GM12878 (cell line): ENCODE results near the gene DBNDD2. TPM values are rescaled to one million over a fixed set of nuclear protein-coding genes. Genes with fewer than 3 reads are reported as not detected.

Experiments used
- ATAC-seq: fragments of 200-7000 bp; cut with Tn5 transposase; 3 replicates; pipeline ENCODE4 v1.9.1; 2020; ENCODE audit warnings: mild to moderate bottlenecking, moderate library complexity
- BruUV-seq: library from RNA; stranded (reverse); fragments of 400-500 nt; replicated peaks from 2 replicates; lab custom pipeline; 2021; lab: Mats Ljungman, UMichigan
- CTCF ChIA-PET: fragments of 300-600 bp; sonication (Branson Sonifier 250); formaldehyde crosslinking; extraction: SDS; loops from one replicate; lab custom pipeline; 2021; ENCODE audit warnings: inconsistent platforms; lab: Yijun Ruan, JAX
- POLR2A ChIA-PET: fragments of 350-600 bp; formaldehyde crosslinking; extraction: SDS; loops from one replicate; lab custom pipeline; 2021; ENCODE audit warnings: inconsistent platforms; lab: Charles Lee
- RAD21 ChIA-PET: fragments of 300-600 bp; sonication (Branson Sonifier 250); formaldehyde crosslinking; loops from one replicate; lab custom pipeline; 2023; ENCODE audit warnings: antibody characterized with exemption; ENCODE audit not compliant: unreplicated experiment; lab: Charles Lee
- SMC1A ChIA-PET: fragments of 300-600 bp; sonication (Branson Sonifier 250); formaldehyde crosslinking; loops from one replicate; lab custom pipeline; 2023; ENCODE audit not compliant: unreplicated experiment, uncharacterized antibody; lab: Charles Lee
- DNase-seq: peaks from one replicate; pipeline ENCODE4 v3.0.0-alpha.2; 2011; ENCODE audit warnings: low read depth, low spot score
- FAIRE-seq: peaks from 3 replicates; lab custom pipeline; 2011; peaks lifted over from hg19 to GRCh38; lab: Jason Lieb, UNC
- H2AFZ ChIP-seq: 2 replicates; pipeline ENCODE4 v1.6.0; 2011; ENCODE audit warnings: low read depth, low read length, control low read depth; ENCODE audit not compliant: control insufficient read depth
- H3K27ac ChIP-seq: 2 replicates; pipeline ENCODE4 v1.5.1; 2011; ENCODE audit warnings: control low read depth; ENCODE audit not compliant: control insufficient read depth, insufficient read depth
- H3K27me3 ChIP-seq, 2 experiments: replicated peaks in 1 of 2; 2 replicates each; pipeline versions ENCODE4 v1.6.0 to v1.6.1; 2011; ENCODE audit warnings: low read length in 1 of 2; ENCODE audit not compliant: control insufficient read depth in 2 of 2, insufficient read depth in 2 of 2
- H3K36me3 ChIP-seq, 2 experiments: 2 replicates each; pipeline ENCODE4 v1.5.1; 2011; ENCODE audit warnings: low read length in 1 of 2; ENCODE audit not compliant: control insufficient read depth in 2 of 2, insufficient read depth in 2 of 2
- H3K4me1 ChIP-seq: 2 replicates; pipeline ENCODE4 v1.6.1; 2011; ENCODE audit warnings: mild to moderate bottlenecking, low read length, moderate library complexity, mixed read lengths; ENCODE audit not compliant: control insufficient read depth, insufficient read depth
- H3K4me2 ChIP-seq: 2 replicates; pipeline ENCODE4 v1.6.0; 2011; ENCODE audit warnings: control low read depth; ENCODE audit not compliant: control insufficient read depth, insufficient read depth
- H3K4me3 ChIP-seq: fragments of 200-600 bp; sonication (generic); 2 replicates; pipeline ENCODE4 v1.5.1; 2016
- H3K79me2 ChIP-seq: 2 replicates; pipeline ENCODE4 v1.6.0; 2011; ENCODE audit warnings: low read length; ENCODE audit not compliant: control insufficient read depth, insufficient read depth
- H3K9ac ChIP-seq: 2 replicates; pipeline ENCODE4 v1.8.0; 2011; ENCODE audit warnings: low read length, control low read depth, mixed read lengths; ENCODE audit not compliant: control insufficient read depth, insufficient read depth
- H3K9me3 ChIP-seq: replicated peaks from 3 replicates; pipeline ENCODE4 v1.5.1; 2011; ENCODE audit warnings: mild to moderate bottlenecking, low read length; ENCODE audit not compliant: control insufficient read depth, insufficient read depth
- H4K20me1 ChIP-seq: 2 replicates; pipeline ENCODE4 v1.6.0; 2011; ENCODE audit not compliant: control insufficient read depth, insufficient read depth
- BACH1 ChIP-seq: fragments of 450-650 bp; IDR thresholded peaks from 2 replicates; pipeline ENCODE4 v1.6.1; 2017; ENCODE audit warnings: mild to moderate bottlenecking, borderline replicate concordance
- CBX5 ChIP-seq: sonication (generic); IDR thresholded peaks from 2 replicates; pipeline ENCODE4 v1.6.1; 2016; ENCODE audit warnings: low read depth, moderate library complexity, mild to moderate bottlenecking, inconsistent platforms
- E2F4 ChIP-seq: IDR thresholded peaks from 2 replicates; pipeline ENCODE4 v1.6.1; 2012; ENCODE audit warnings: low read depth, low read length, improper control_type of control experiment
- GATAD2B ChIP-seq: fragments of 450-650 bp; conservative IDR thresholded peaks from 2 replicates; pipeline ENCODE4 v1.6.1; 2017; ENCODE audit warnings: low read depth, mild to moderate bottlenecking, moderate library complexity
- IRF4 ChIP-seq: IDR thresholded peaks from 2 replicates; pipeline ENCODE4 v1.6.1; 2011; ENCODE audit warnings: low read depth, low read length
- LARP7 ChIP-seq: fragments of 450-650 bp; IDR thresholded peaks from 2 replicates; pipeline ENCODE4 v1.6.1; 2017; ENCODE audit warnings: mild to moderate bottlenecking
- MYC ChIP-seq: IDR thresholded peaks from 2 replicates; pipeline ENCODE4 v1.6.1; 2011; ENCODE audit warnings: mild to moderate bottlenecking, low read length, moderate library complexity, inconsistent platforms; ENCODE audit not compliant: insufficient read depth, insufficient replicate concordance, insufficient read length, severe bottlenecking
- NR2C2 ChIP-seq: IDR thresholded peaks from 2 replicates; pipeline ENCODE4 v1.6.1; 2011; ENCODE audit warnings: borderline replicate concordance, low read depth; ENCODE audit not compliant: control insufficient read depth, insufficient read length
- NR2F1 ChIP-seq: fragments of 450-650 bp; conservative IDR thresholded peaks from 2 replicates; pipeline ENCODE4 v1.6.1; 2017; ENCODE audit warnings: mild to moderate bottlenecking
- POU2F2 ChIP-seq: IDR thresholded peaks from 3 replicates; pipeline ENCODE4 v1.6.1; 2011; ENCODE audit warnings: low read depth, mild to moderate bottlenecking, low read length, borderline replicate concordance
- SIN3A ChIP-seq: IDR thresholded peaks from 2 replicates; pipeline ENCODE4 v1.6.1; 2012; ENCODE audit warnings: low read depth, low read length, improper control_type of control experiment
- SIX5 ChIP-seq: IDR thresholded peaks from 2 replicates; pipeline ENCODE4 v1.6.1; 2011; ENCODE audit warnings: mild to moderate bottlenecking, low read depth, low read length, moderate library complexity; ENCODE audit not compliant: severe bottlenecking
- SP1 ChIP-seq: IDR thresholded peaks from one replicate; pipeline ENCODE4 v1.6.1; 2011; ENCODE audit warnings: low read depth, low read length
- TAF1 ChIP-seq: IDR thresholded peaks from 2 replicates; pipeline ENCODE4 v1.6.1; 2011; ENCODE audit warnings: mild to moderate bottlenecking, low read depth, low read length, borderline replicate concordance
- WGBS: methylation state at CpG from one replicate; pipeline ENCODE4 v1.1.6; 2016; ENCODE audit warnings: low lambda C conversion rate; ENCODE audit not compliant: insufficient replicate concordance, insufficient coverage; ENCODE audit errors: missing lambda C conversion rate; 5-methylcytosine and 5-hydroxymethylcytosine counted together
- in situ Hi-C: fragments of 300-500 bp; cut with MboI; formaldehyde crosslinking; loops from 9 replicates; pipeline ENCODE4 v1.14.3; 2018; ENCODE audit warnings: mixed read lengths
- intact Hi-C: fragments of 100-400 bp; cut with micrococcal nuclease; formaldehyde crosslinking; loops from one replicate; pipeline ENCODE4 v1.14.2; 2022; ENCODE audit not compliant: unreplicated experiment
- polyA plus RNA-seq, 11 experiments: library from polyadenylated mRNA; depleted of rRNA in 4 of 11; unstranded in 6 of 11; stranded (reverse) in 5 of 11; fragments of >200 nt; fragmentation: Nextera tagmentation in 4 of 11; fragmentation: Illumina TruSeq in 1 of 11; extraction: Ambion mirVana in 4 of 11; extraction: Trizol in 1 of 11; gene quantifications; 1 replicate in 1 of 11; 2 replicates in 10 of 11; pipeline versions ENCODE4 v1.2.1 to v1.2.3, GENCODE V29; 2011 to 2016; ENCODE audit warnings: inconsistent platforms in 2 of 11, missing spikeins in 2 of 11, low read depth in 1 of 11
- total RNA-seq, 4 experiments: library from RNA; depleted of rRNA in 3 of 4; stranded (reverse); fragments of >200 nt in 3 of 4; fragmentation: Illumina TruSeq in 1 of 4; extraction: Trizol in 1 of 4; gene quantifications; 2 replicates each; pipeline versions ENCODE4 v1.2.1 to v1.2.3, GENCODE V29; 2013 to 2021
- TF ChIP-seq, protein P1 (sequence below): fragments of 450-650 bp; formaldehyde crosslinking; IDR thresholded peaks from 2 replicates; pipeline ENCODE4 v1.4.0; 2020; ENCODE audit warnings: mild to moderate bottlenecking, moderate library complexity

DBNDD2 gene
- total and polyA plus RNA-seq, 10 of the 15 experiments (the other 5 are each of a cell fraction or from before 2014, with no cell fraction given) = 0.17 to 5.7 (median 0.49) TPM; not detected in 1

DNA sequence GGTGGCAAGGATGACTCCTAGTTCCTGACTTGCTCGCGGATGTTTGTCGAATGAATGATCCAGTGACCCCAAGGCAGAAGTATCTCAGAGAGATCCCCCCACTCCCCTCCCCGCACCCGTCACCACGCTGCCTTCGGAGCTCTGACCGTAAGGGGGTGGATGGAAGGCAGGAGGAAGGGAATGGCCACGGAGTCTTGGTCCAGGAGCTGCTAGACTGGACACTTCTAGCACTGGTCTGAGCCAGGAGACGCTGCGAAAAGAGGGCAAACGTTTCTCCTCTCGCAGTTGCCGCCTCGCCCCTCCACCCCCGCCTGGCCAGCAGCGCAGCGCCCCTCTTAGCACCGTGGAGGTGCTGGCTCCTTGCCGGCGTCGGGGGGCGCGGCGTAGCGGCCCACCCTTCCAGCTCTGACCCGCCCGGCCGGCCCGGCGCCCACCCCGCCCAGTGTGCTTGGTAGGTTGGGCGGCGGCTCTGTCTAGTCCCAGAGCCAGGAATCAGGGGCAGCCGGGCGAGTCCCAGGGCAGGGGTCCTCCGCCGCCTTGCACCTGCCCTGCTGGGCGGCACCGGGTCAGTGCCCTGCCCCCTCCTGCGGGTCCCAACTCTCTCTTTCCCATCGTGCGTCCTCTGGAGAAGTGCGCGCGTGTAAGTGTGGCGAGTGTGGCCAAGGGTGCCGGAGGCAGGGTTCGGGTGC lies 2.4 kb upstream of the DBNDD2 start:
- ChIA-PET SMC1A (no interaction called here), CTCF (interaction anchor here (0.6 to 2.3 kb wide), 3 partner anchors 31 to 79 kb away, joined by 3 to 7 read pairs (median 5); partner anchors contain the start of gene SYS1), POLR2A (interaction anchor here (1.4 kb wide), 1 partner anchor 10 kb away, joined by 4 read pairs; the partner anchor contains the start of gene PIGT), RAD21 (interaction anchor here (2.7 kb wide), 1 partner anchor 31 kb away, joined by 8 read pairs; no protein-coding TSS in a partner anchor)
- peak; percentile 54 for ATAC-seq
- Histone ChIP-seq H3K4me3 (peak overlapping the region; percentile 57), H2AFZ (peak overlapping the region; percentile 39), H3K4me2 (peak overlapping the region; percentile 89), H4K20me1 (no peaks in the 10 kb centered on the region), H3K36me3 (no peaks in the 10 kb centered on the region; a peak in 1 of 4 replicates), H3K27me3 (peaks cover 3 to 6% of the 10 kb centered on the region in 2 experiments; a peak in 3 of 4 replicates), H3K27ac (no peak overlapping the region), H3K79me2 (no peaks in the 10 kb centered on the region), H3K9me3 (peaks cover 6% of the 10 kb centered on the region; the same call in 2 of the 3 replicates), H3K9ac (no peak overlapping the region), H3K4me1 (0 out of 2 replicates have a peak, but pooled peaks cover 3% of the 10 kb centered on the region)
- no peak for FAIRE-seq
- no TSS peak for BruUV-seq
- in situ Hi-C loops = no loop called here
- intact Hi-C loops = no loop called here
- under 1% methylated on average over 47 of the region's 49 CpGs for WGBS
- DNase-seq = no peak
- TF ChIP-seq, protein P1, sequence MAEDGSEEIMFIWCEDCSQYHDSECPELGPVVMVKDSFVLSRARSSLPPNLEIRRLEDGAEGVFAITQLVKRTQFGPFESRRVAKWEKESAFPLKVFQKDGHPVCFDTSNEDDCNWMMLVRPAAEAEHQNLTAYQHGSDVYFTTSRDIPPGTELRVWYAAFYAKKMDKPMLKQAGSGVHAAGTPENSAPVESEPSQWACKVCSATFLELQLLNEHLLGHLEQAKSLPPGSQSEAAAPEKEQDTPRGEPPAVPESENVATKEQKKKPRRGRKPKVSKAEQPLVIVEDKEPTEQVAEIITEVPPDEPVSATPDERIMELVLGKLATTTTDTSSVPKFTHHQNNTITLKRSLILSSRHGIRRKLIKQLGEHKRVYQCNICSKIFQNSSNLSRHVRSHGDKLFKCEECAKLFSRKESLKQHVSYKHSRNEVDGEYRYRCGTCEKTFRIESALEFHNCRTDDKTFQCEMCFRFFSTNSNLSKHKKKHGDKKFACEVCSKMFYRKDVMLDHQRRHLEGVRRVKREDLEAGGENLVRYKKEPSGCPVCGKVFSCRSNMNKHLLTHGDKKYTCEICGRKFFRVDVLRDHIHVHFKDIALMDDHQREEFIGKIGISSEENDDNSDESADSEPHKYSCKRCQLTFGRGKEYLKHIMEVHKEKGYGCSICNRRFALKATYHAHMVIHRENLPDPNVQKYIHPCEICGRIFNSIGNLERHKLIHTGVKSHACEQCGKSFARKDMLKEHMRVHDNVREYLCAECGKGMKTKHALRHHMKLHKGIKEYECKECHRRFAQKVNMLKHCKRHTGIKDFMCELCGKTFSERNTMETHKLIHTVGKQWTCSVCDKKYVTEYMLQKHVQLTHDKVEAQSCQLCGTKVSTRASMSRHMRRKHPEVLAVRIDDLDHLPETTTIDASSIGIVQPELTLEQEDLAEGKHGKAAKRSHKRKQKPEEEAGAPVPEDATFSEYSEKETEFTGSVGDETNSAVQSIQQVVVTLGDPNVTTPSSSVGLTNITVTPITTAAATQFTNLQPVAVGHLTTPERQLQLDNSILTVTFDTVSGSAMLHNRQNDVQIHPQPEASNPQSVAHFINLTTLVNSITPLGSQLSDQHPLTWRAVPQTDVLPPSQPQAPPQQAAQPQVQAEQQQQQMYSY (CRISPR knock-in tag) = no peak
- no peak for TF ChIP-seq SIX5
- no peak for TF ChIP-seq NR2F1
- TF ChIP-seq TAF1 = no peak
- no peak for TF ChIP-seq E2F4
- TF ChIP-seq SP1 = no peak
- TF ChIP-seq LARP7 = 0 out of 2 replicates have a peak, but pooled peaks have one; percentile 15
- peak; percentile 14; the same call in 1 of the 2 replicates for TF ChIP-seq GATAD2B
- TF ChIP-seq SIN3A = no peak
- no peak for TF ChIP-seq IRF4
- no peak for TF ChIP-seq NR2C2
- no peak for TF ChIP-seq MYC
- TF ChIP-seq BACH1 = 0 out of 2 replicates have a peak, but pooled peaks have one; percentile 10
- TF ChIP-seq POU2F2 = no peak
- no peak for TF ChIP-seq CBX5
